A549 (cell line): ENCODE results near the gene ANKRD33.

Experiments used
- EHF ChIP-seq: fragments of 250-450 bp; sonication (Bioruptor Pico); IDR thresholded peaks from 2 replicates; pipeline ENCODE4 v1.5.0; 2020; ENCODE audit warnings: mild to moderate bottlenecking
- MAZ ChIP-seq: fragments of 150-350 bp; IDR thresholded peaks from 2 replicates; pipeline ENCODE4 v1.6.1; 2014; ENCODE audit warnings: antibody characterized with exemption, low read depth, low read length, borderline replicate concordance
- RAD21 ChIP-seq, 2 experiments: fragments of >200 bp in 1 of 2; sonication (Bioruptor Twin) in 1 of 2; formaldehyde crosslinking in 1 of 2; IDR thresholded peaks in 1 of 2; conservative IDR thresholded peaks in 1 of 2; 2 replicates in 1 of 2; 3 replicates in 1 of 2; pipeline ENCODE4 v1.6.1; 2012 to 2018; ENCODE audit warnings: inconsistent platforms in 1 of 2
- RFX5 ChIP-seq: fragments of 450-650 bp; IDR thresholded peaks from 2 replicates; pipeline ENCODE4 v1.7.1; 2014; ENCODE audit warnings: antibody characterized with exemption, mild to moderate bottlenecking, moderate library complexity
- TF ChIP-seq, protein P1 (sequence below): fragments of >200 bp; sonication (Bioruptor Twin); formaldehyde crosslinking; IDR thresholded peaks from 3 replicates; pipeline ENCODE4 v1.5.1; 2016
- TF ChIP-seq, protein P2 (sequence below): fragments of 200-600 bp; sonication (generic); IDR thresholded peaks from 2 replicates; pipeline ENCODE4 v1.6.1; 2016; ENCODE audit warnings: antibody characterized with exemption, mild to moderate bottlenecking, moderate library complexity
- TF ChIP-seq, protein P3 (sequence below): IDR thresholded peaks from 2 replicates; pipeline ENCODE4 v1.6.1; 2012

DNA sequence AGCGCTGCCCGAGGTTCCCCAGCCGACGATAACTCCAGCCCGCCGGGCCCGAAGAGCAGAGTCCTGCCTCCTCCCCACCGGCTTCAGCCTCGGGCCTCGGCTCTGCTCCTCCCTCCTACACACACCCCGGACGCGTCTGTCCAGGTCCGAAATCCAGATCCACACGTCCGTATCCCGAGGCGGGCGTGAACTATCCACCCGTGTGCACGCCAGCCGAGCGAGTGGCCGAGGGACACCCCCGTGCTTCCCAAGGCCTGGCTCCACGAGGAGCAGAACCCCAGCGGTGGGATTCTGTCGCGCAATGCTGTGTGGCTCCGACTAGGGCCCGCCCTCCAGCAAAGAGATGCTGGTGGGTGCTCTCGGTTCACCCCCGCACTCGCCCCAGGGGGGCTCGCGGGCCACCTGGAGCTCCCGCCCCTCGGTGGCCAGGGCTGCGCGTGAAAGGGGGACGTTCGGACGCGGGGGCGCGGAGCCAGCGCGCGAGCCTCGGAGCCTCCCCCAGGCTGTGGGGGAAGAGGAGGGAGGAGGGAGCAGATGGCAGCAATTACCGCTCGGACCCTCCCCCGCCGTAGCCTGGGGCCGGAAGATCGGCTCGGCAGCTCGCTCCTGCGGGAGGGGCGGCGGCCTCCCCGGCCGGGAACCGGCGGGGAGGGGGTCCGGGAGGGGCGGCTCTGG, 18.9 kb upstream of the ANKRD33 start:
- TF ChIP-seq, protein P1, sequence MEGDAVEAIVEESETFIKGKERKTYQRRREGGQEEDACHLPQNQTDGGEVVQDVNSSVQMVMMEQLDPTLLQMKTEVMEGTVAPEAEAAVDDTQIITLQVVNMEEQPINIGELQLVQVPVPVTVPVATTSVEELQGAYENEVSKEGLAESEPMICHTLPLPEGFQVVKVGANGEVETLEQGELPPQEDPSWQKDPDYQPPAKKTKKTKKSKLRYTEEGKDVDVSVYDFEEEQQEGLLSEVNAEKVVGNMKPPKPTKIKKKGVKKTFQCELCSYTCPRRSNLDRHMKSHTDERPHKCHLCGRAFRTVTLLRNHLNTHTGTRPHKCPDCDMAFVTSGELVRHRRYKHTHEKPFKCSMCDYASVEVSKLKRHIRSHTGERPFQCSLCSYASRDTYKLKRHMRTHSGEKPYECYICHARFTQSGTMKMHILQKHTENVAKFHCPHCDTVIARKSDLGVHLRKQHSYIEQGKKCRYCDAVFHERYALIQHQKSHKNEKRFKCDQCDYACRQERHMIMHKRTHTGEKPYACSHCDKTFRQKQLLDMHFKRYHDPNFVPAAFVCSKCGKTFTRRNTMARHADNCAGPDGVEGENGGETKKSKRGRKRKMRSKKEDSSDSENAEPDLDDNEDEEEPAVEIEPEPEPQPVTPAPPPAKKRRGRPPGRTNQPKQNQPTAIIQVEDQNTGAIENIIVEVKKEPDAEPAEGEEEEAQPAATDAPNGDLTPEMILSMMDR, result no peak
- TF ChIP-seq, protein P2, sequence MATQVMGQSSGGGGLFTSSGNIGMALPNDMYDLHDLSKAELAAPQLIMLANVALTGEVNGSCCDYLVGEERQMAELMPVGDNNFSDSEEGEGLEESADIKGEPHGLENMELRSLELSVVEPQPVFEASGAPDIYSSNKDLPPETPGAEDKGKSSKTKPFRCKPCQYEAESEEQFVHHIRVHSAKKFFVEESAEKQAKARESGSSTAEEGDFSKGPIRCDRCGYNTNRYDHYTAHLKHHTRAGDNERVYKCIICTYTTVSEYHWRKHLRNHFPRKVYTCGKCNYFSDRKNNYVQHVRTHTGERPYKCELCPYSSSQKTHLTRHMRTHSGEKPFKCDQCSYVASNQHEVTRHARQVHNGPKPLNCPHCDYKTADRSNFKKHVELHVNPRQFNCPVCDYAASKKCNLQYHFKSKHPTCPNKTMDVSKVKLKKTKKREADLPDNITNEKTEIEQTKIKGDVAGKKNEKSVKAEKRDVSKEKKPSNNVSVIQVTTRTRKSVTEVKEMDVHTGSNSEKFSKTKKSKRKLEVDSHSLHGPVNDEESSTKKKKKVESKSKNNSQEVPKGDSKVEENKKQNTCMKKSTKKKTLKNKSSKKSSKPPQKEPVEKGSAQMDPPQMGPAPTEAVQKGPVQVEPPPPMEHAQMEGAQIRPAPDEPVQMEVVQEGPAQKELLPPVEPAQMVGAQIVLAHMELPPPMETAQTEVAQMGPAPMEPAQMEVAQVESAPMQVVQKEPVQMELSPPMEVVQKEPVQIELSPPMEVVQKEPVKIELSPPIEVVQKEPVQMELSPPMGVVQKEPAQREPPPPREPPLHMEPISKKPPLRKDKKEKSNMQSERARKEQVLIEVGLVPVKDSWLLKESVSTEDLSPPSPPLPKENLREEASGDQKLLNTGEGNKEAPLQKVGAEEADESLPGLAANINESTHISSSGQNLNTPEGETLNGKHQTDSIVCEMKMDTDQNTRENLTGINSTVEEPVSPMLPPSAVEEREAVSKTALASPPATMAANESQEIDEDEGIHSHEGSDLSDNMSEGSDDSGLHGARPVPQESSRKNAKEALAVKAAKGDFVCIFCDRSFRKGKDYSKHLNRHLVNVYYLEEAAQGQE, result no peak
- no peak for TF ChIP-seq MAZ
- TF ChIP-seq EHF (CRISPR knock-in tag), result no peak
- TF ChIP-seq, protein P3, sequence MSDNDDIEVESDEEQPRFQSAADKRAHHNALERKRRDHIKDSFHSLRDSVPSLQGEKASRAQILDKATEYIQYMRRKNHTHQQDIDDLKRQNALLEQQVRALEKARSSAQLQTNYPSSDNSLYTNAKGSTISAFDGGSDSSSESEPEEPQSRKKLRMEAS, result no peak
- TF ChIP-seq RFX5, result no peak
- no peak for TF ChIP-seq RAD21 (conservative IDR thresholded peaks at IDR 0.05 in 1 of 2, IDR thresholded peaks at IDR 0.05 in 1 of 2)
